Left renal cortex interstitium (tissue), 4 donors: ENCODE measurements around the gene EN1. TPM values are rescaled to one million over a fixed set of nuclear protein-coding genes. Genes with fewer than 3 reads are reported as not detected.

Experiments
- DNase-seq, 4 donors: peaks; one replicate each; pipeline ENCODE4 v3.0.0-alpha.2; 2013; ENCODE audit warnings: low read depth in 4 of 4, low spot score in 2 of 4, missing footprints in 1 of 4
- polyA plus RNA-seq, 4 donors: library from polyadenylated mRNA; unstranded; fragments of 120-200 nt; gene quantifications; one replicate each; pipeline ENCODE4 v1.2.1, GENCODE V29; 2013; ENCODE audit not compliant: insufficient read length in 4 of 4

The EN1 gene
- polyA plus RNA-seq, 4 donors: 0.13 TPM; not detected in 3

DNA sequence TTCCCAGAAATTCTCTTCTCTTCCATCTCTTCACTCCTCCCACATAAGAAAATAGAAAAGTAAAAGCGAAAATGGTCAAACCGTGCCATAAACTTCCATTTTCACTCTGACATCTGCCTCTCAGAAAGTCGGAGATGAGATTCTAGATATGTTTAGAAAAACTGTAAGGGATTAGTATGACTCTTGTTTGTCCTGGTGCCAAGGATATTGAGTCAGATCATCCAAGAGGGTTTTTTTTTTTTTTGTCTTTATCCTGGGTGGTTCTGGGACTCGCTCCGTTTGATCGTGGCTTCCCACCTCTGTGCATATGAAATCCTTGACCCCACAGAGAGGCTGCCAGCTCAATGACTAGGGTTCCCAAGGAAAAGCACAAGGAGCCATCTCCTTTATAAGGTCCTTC, 17.3 kb downstream of the EN1 start:
- DNase-seq: no peak

GRCh38 chr2:118826093-118826492, 21.4 kb downstream of the EN1 start:
- no peak for DNase-seq

- DNase-seq: no peak
Measured at GRCh38 chr2:118823633-118824032, 23.8 kb downstream of the EN1 start.

GRCh38 chr2:118822572-118822971, 24.9 kb downstream of the EN1 start:
- DNase-seq: no peak

GRCh38 chr2:118822015-118822414, 25.4 kb downstream of the EN1 start:
- DNase-seq: no peak

GRCh38 chr2:118817469-118817868, 30.0 kb downstream of the EN1 start:
- DNase-seq: no peak

DNA sequence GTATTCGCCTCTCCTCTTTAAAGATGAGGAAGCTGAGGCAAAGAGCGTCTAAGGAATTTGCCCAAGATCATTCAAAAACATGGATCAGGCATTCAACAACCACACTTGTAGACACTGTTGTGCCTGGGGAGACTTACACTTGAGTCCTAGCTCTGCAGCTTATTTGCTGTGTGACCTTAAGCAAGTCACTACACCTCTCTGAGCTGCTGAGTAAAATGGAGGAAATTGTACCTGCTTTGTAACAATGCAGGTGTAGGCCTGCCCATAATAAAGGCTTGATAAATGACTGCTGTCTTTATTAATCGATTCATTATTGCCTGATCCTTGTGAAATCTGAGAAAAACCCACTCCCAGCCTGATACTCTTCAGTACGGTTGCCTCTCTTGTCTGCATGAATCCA, 30.8 kb downstream of the EN1 start:
- no peak for DNase-seq

GRCh38 chr2:118815731-118816130, 31.7 kb downstream of the EN1 start:
- DNase-seq: no peak

DNA sequence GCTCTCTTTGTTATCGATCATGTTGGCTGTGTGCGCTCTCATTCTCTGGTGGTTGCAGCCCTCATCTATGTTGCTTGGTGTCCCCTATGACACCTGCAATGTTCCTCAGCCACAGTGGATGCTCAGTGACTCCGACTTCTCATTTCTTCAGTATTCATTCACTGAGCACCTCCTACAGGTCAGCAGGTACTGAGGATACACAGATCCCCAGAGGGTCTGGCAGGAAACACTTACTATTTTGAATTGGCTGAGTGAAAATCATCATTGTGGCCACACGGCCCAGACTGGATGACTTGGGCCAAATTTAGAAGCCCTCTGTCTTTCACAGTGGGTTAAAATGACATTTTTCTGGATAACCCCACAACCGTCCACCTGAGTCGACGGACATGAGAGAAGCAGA, 32.1 kb downstream of the EN1 start:
- DNase-seq: no peak

DNA sequence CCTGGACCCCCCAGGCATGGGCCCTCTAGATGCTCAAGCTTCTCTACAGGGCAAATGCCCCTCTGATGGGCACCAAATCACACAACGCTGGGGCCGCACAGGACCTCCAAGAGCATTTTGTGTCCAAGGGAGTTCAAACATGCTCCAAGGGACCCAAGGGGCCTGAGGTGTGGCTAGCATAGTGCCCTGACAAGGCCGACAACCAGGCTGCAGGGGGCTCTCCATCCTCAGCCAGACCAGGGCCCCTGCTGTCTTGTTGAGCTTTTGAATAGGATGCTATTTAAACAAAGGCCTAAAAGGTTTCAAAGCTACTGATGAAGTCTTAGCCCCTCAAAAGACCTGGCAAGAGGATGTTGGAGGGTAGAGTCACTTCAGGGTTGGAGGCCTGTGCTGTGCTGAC, 33.1 kb downstream of the EN1 start:
- no peak for DNase-seq

GRCh38 chr2:118813601-118814339, 33.7 kb downstream of the EN1 start:
- no peak for DNase-seq

GRCh38 chr2:118813111-118813510, 34.3 kb downstream of the EN1 start:
- no peak for DNase-seq

DNA sequence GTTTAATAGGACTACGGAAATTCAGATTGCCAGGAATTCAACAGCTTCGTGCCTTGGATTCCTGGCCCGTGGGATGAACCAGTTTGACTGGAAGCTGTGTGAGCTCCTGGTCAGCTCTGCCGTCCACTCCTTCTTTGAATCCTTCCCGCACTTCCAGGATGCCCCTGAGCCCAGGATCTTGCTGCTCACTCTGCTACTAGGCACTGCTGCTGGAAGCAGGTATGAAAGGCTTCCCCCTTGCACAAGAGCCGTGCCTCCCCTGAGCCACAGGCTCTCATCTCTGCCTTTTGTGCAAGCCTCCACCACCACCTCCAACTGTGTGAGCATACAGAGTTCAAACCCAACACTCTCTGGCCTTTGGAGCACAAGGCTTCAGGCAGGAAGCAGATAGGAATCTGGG, 34.9 kb downstream of the EN1 start:
- DNase-seq: no peak

DNA sequence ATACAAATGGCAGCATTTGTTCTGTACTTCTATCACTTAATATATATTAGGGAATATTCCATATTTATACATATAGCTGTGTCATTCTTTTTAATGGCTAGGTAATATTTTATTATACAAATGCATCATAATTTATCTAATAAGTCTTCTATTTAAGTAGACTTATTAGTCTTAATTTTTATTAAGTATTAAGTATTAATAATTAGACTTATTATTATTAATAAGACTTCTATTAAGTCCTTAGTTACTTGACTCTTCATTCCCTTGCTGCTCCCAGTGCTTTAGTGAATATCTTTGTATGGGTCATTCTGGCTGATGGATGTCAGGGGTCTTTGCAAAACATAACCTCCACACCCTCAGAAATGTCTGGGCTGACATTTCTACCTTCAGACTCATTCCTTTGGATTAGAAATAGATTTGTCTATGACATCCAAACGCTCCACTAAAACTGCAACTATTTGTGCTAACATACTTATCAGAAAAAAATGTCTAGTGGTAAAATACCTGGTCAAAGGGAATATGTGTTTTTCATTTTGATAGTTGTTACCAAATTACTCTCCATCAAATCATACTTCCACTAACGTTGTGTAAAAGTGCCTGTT, 35.8 kb downstream of the EN1 start:
- no peak for DNase-seq

DNA sequence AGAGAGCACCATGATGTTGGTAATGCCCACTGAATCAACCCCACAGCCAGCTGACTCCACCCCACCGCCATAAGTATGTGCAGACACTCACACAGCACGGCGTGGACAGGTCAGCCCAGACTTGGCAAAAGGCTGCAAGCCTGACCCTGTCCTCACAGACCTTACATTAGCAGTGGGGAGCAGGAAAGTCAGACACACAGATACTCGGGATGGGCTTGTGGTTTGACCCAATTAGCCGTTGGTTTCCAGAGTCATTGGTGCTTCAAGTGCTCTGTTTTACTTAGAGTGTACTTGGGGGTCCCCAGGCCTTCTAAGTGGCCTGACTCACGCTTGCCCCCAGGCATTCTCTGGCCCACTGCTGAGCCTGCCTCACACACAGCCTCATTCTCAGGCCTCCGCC, 36.7 kb downstream of the EN1 start:
- DNase-seq: no peak

DNA sequence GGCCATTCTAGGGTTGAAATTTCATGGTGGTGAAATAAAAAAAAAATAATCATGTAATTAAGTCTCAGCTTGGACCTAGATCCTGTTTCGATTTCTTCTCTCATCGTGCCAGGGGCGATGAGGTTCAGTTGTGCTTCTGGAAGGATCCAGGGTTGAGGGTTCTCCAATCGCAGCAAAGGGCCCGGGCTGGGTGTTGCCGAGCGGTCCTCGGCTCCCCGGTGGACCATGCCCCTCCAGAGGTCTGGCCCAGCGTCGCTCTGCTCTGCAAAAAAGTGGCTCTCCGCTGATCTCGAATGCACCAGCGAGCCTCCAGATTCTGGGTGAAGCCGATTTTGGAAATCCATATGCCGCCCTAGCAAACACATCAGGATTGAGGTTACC, 39.0 kb downstream of the EN1 start:
- no peak for DNase-seq

DNA sequence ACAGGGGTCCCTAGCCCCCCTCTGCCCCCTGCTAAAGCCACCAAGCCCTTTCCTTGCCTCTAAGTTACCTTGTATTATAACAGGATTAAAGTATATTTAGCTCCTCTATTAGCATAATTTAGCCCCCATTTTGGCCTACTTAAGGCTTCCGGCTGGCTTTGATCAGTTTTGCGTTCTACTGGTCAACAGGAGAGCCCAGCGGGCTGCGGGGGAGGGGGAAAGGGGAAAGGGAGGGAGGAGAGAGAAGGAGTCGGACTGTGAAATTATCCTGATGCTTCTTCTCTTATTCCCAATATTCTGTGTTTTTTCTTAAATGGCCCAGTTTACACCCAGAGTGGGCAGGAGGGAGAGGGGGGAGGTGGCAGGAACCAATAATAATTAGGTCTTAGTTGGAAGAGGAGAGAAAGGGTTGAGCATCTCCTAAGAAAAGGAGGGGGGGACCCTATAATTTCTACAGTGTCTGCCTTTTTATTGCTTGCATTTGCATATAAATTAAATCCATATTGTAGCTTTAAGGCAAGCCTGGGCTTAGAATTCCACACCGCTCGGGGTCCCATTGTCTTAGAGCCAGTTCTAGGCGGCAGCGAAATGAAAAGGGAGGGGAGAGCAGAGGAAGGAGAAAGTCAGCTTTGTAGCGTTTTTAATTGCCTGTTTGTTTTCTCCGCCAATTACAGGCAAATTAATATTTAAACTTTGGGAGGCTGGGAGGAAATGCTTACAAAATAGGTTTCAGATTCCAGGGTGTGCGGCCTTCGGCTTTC, 39.6 kb downstream of the EN1 start:
- peak in 1 of 4 donors; percentile 21 for DNase-seq

- no peak for DNase-seq
Measured at GRCh38 chr2:118806797-118807667, 40.4 kb downstream of the EN1 start.

- DNase-seq: no peak
Measured at GRCh38 chr2:118805064-118805690, 42.3 kb downstream of the EN1 start.

DNA sequence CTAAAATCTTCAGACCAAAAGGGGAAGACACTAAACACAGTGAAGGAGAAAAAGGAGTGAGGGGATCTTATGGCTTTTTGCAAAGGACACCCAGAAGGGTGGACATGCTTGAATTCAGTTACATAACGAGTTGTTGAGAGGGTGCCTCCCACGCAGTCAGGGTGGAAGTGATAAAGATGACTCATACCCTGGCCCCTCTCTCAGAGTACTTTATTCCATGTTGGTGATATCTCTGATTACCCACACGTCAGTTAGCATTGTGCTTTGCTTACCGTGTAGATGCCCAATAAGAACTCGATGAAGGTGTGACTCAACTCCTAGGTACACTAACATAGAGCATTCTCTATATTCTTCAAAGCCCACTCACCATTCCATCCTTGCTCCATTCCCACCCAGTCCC, 44.4 kb downstream of the EN1 start:
- no peak for DNase-seq
